Common myeloid progenitor, CD34-positive (primary cell): Measurements from ENCODE around the gene GCC2.
"Not testable (repeated sequence)": the region's sequence is repeated elsewhere in the genome, so short reads cannot be mapped to it uniquely, and the experiment has no call there.

Experiments used
- CTCF ChIA-PET: fragments of 350-600 bp; sonication (Branson Sonifier 250); formaldehyde crosslinking; loops from one replicate; lab custom pipeline; 2021; ENCODE audit warnings: antibody characterized with exemption; lab: Charles Lee
- POLR2A ChIA-PET: fragments of 350-600 bp; sonication (Branson Sonifier 250); formaldehyde crosslinking; loops from one replicate; lab custom pipeline; 2021; ENCODE audit warnings: antibody characterized with exemption; lab: Charles Lee
- DNase-seq, 3 donors: peaks; one replicate each; pipeline versions ENCODE4 v3.0.0 to v3.0.0-alpha.2; 2013
- H3K27ac ChIP-seq, 2 experiments: 1 replicate in 1 of 2; 2 replicates in 1 of 2; pipeline ENCODE4 v1.7.0; 2013; ENCODE audit warnings: inconsistent platforms in 2 of 2, low read length in 2 of 2, mild to moderate bottlenecking in 2 of 2, low read depth in 1 of 2, moderate library complexity in 1 of 2; ENCODE audit not compliant: severe bottlenecking in 2 of 2, insufficient read depth in 1 of 2, poor library complexity in 1 of 2
- H3K27me3 ChIP-seq, 5 experiments: replicated peaks in 2 of 5; 1 replicate in 3 of 5; 2 replicates in 2 of 5; pipeline versions ENCODE4 v1.6.1 to v1.7.0; 2013; ENCODE audit warnings: low read length in 4 of 5, mild to moderate bottlenecking in 2 of 5, moderate library complexity in 2 of 5, inconsistent platforms in 1 of 5; ENCODE audit not compliant: insufficient read depth in 5 of 5, control insufficient read depth in 4 of 5
- H3K36me3 ChIP-seq, 4 experiments: 1 replicate in 2 of 4; 2 replicates in 2 of 4; pipeline versions ENCODE4 v1.6.1 to v1.7.0; 2013; ENCODE audit warnings: low read length in 3 of 4, control low read depth in 1 of 4, mild to moderate bottlenecking in 1 of 4; ENCODE audit not compliant: control insufficient read depth in 4 of 4, insufficient read depth in 4 of 4
- H3K4me1 ChIP-seq, 4 experiments: 1 replicate in 3 of 4; 2 replicates in 1 of 4; pipeline versions ENCODE4 v1.6.1 to v1.7.1; 2013; ENCODE audit warnings: low read length in 3 of 4, mild to moderate bottlenecking in 3 of 4, control low read depth in 1 of 4, inconsistent platforms in 1 of 4, moderate library complexity in 1 of 4; ENCODE audit not compliant: control insufficient read depth in 4 of 4, insufficient read depth in 4 of 4; ENCODE audit errors: control extremely low read depth in 1 of 4
- H3K4me3 ChIP-seq, 7 experiments: 1 replicate in 4 of 7; 2 replicates in 3 of 7; pipeline versions ENCODE4 v1.5.1 to v1.7.0; 2013; ENCODE audit warnings: mild to moderate bottlenecking in 7 of 7, low read length in 6 of 7, moderate library complexity in 6 of 7, inconsistent platforms in 2 of 7, low read depth in 2 of 7, control low read depth in 1 of 7; ENCODE audit not compliant: insufficient read depth in 4 of 7, control insufficient read depth in 1 of 7; ENCODE audit errors: extremely low read depth in 1 of 7
- H3K9me3 ChIP-seq, 5 experiments: 1 replicate in 4 of 5; 2 replicates in 1 of 5; pipeline versions ENCODE4 v1.6.1 to v1.7.1; 2013; ENCODE audit warnings: low read length in 4 of 5, mild to moderate bottlenecking in 2 of 5, inconsistent platforms in 1 of 5, low read depth in 1 of 5, moderate library complexity in 1 of 5; ENCODE audit not compliant: control insufficient read depth in 4 of 5, insufficient read depth in 2 of 5; ENCODE audit errors: control extremely low read depth in 1 of 5
- WGBS: methylation state at CpG from one replicate; pipeline ENCODE4 v1.1.5; 2013; ENCODE audit not compliant: insufficient coverage; 5-methylcytosine and 5-hydroxymethylcytosine counted together

Gene GCC2

GRCh38 chr2:108514478-108514877 lies 65.5 kb downstream of the GCC2 start:
- WGBS: no CpG with 5 or more reads among the region's 2 CpGs
- DNase-seq, H3K36me3 ChIP-seq, H3K4me1 ChIP-seq, POLR2A ChIA-PET, H3K4me3 ChIP-seq, H3K27me3 ChIP-seq, H3K9me3 ChIP-seq, H3K27ac ChIP-seq, CTCF ChIA-PET: not testable (repeated sequence)

DNA sequence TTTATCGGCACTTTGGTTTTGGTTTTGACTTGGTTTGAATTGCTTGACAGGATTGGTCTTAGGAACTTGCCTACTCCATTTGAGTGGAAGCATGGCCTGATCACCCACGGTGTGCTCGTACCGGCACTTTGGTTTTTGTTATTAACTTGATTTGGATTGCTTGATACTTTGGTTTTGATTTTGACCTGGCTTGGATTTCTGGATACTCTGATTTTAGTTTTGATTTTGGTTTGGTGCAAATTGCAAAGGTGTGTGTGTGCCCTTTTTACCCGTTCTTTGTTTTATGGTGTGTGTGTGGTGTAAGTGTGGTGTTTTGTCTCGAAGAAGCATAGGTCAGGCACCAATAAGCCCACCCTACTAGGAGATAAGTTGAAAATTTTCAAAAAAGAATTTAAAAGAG lies 75.7 kb downstream of the GCC2 start:
- DNase-seq, H3K27ac ChIP-seq, CTCF ChIA-PET, H3K27me3 ChIP-seq, H3K4me1 ChIP-seq, H3K36me3 ChIP-seq, H3K4me3 ChIP-seq, H3K9me3 ChIP-seq, POLR2A ChIA-PET: not testable (repeated sequence)
- WGBS: no CpG with 5 or more reads among the region's 6 CpGs

DNA sequence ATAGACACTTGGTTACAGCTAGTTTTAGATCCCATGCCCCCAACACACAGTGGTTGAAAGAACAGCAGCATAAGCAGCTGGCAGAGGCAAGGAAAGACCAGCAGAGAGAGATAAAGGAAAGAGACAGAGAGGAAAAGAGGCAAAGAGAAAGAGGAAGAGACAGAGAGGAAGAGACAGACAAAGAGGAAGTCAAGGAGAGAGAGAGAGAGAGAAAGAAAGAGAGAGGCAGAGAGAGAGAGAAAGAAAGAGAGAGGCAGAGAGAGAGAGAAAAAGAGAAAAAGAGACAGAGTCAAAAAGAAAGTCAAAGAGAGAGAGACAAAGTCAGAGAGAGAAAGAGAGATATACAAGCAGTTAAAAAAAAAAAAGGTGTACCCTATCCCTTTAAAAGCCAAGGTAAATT lies 76.3 kb downstream of the GCC2 start:
- H3K9me3 ChIP-seq, CTCF ChIA-PET, H3K27ac ChIP-seq, H3K36me3 ChIP-seq, H3K4me3 ChIP-seq, H3K4me1 ChIP-seq, DNase-seq, H3K27me3 ChIP-seq, POLR2A ChIA-PET: not testable (repeated sequence)

- POLR2A ChIA-PET: no interaction called here
Observed at GRCh38 chr2:108531674-108532055, 82.7 kb downstream of the GCC2 start.

DNA sequence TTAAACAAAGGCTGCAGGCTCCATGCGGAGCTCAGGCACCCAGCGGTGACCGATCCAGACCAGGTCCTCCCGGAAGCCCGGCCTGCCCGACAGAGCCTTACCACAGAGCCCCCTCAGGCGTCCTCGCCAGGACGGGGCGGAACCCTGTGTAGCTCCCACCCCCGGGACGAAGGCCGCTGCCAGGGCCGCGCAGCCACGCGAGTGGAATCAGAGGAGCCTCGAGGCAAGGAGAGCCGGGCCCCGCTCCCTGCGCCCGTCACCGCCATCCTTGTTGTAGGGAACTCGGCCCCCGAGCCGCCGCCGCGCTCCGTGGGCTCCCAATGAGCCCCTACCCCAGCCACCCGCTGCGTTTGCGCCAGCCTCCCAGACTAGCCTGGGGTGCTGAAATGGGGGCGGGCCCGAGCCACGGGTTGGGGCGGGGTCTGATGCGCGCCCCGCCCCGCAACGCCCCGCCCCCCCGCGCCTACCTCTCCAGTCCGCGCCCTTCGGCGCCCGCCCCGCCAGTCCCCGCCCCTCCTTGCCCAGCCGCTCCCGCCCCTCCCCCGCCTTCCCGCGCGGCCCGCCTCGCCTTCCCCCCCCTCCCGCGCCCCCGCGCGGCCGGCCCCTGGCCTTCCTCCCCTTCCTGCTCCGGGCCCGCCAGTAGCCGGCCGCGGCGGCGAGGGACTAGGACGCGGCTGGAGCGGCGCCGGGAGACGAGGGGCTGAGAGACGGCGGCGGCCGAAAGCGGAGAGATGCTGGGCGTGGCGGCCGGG lies 85.0 kb downstream of the GCC2 start, which contains the start of gene LIMS1:
LIMS1 (plus strand) TSS at position 639 of the 752 bp plus-strand sequence; CDS start at position 732, 93 bp downstream.
- ChIA-PET CTCF (interaction anchor here (1.3 to 1.7 kb wide), 5 partner anchors 10 to 183 kb away, joined by 3 to 5 read pairs (median 4); no protein-coding TSS in a partner anchor), POLR2A (interaction anchor here (1.4 kb wide), 1 partner anchor 8 kb away, joined by 7 read pairs; no protein-coding TSS in a partner anchor)
- under 1% methylated on average over 49 of the region's 87 CpGs for WGBS
- Histone ChIP-seq H3K27ac (peak within 1 kb of the TSS; percentile 70 to 86), H3K36me3 (peaks cover 0 to 5% (median 0%) of the 10 kb centered on the region in 4 experiments), H3K9me3 (no peaks in the 10 kb centered on the region), H3K4me3 (peak within 1 kb of the TSS; percentile 85 to 95 (median 86)), H3K27me3 (no peaks in the 10 kb centered on the region), H3K4me1 (peaks cover 11 to 32% (median 21%) of the 10 kb centered on the region in 4 experiments)
- DNase-seq: peak; percentile 85 to 92 (median 92)

More at GRCh38 chr2:108531674-108532055, 82.7 kb downstream of the GCC2 start:
- Histone ChIP-seq H3K27ac (no peak overlapping the region), H3K4me1 (peaks cover 11 to 29% (median 20%) of the 10 kb centered on the region in 4 experiments), H3K27me3 (no peaks in the 10 kb centered on the region), H3K4me3 (no peak overlapping the region), H3K36me3 (no peaks in the 10 kb centered on the region), H3K9me3 (no peaks in the 10 kb centered on the region)
- CTCF ChIA-PET: interaction anchor here (0.9 kb wide), 1 partner anchor 18 kb away, joined by 3 read pairs; no protein-coding TSS in a partner anchor
- WGBS: 100% methylated on average over 1 of the region's 5 CpGs
- peak in 1 of 3 donors; percentile 27 for DNase-seq

DNA sequence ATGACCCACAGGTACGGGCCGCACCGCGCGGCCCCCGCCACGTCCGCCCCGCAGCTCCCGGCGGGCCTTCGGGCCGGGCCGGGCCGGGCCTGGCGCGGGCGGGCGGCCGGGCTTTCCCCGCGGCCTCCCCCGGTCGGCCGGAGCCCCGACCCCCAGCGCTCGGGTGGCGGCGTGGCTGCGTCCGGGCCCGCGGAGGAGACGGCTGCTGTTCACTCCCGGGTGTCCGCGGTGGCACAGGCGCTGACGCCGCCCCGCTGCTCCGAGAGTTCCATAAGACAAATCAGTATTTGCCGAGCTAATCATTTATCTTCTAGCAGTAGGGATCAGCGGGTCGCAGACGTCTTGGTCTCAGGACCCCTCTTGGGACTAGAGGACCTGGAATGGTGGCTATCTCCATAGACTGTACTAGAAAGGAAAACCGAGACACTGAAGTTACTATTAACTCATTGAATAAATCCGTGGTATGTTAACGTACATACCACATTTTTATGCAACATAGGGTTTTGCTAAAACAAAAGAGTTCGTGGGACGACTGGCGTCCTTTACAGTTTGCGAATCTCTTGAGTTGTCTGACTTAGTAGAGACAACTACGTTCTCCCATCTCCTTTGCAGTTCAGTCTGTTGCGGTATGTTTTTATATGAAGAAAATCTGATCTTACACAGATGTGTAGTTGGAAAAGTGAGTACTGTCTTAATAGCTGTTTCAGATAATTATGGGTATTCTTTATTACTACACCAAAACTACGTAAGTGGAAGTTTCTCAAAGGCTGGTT lies 85.8 kb downstream of the GCC2 start:
- peak overlapping the region; percentile 84 to 95 (median 85) for H3K4me3 ChIP-seq
- peaks cover 0 to 5% (median 0%) of the 10 kb centered on the region in 4 experiments for H3K36me3 ChIP-seq
- under 1% methylated on average over 55 of the region's 57 CpGs for WGBS
- peak overlapping the region; percentile 17 to 79 for H3K27ac ChIP-seq
- DNase-seq: peak; percentile 24 to 67 (median 58)
- H3K4me1 ChIP-seq: peaks cover 11 to 32% (median 21%) of the 10 kb centered on the region in 4 experiments
- POLR2A ChIA-PET: no interaction called here
- no peaks in the 10 kb centered on the region for H3K27me3 ChIP-seq
- H3K9me3 ChIP-seq: no peaks in the 10 kb centered on the region
- CTCF ChIA-PET: interaction anchor here (1.0 to 1.7 kb wide), 6 partner anchors 12 to 184 kb away, joined by 3 to 5 read pairs (median 4); no protein-coding TSS in a partner anchor
